GM12878 (cell line): ENCODE measurements around the gene NUDT16L1. TPM values are rescaled to one million over a fixed set of nuclear protein-coding genes. Genes with fewer than 3 reads are reported as not detected.

Source experiments
- ATAC-seq: fragments of 200-7000 bp; cut with Tn5 transposase; 3 replicates; pipeline ENCODE4 v1.9.1; 2020; ENCODE audit warnings: mild to moderate bottlenecking, moderate library complexity
- BruUV-seq: library from RNA; stranded (reverse); fragments of 400-500 nt; replicated peaks from 2 replicates; lab custom pipeline; 2021; lab: Mats Ljungman, UMichigan
- CTCF ChIA-PET: fragments of 300-600 bp; sonication (Branson Sonifier 250); formaldehyde crosslinking; extraction: SDS; loops from one replicate; lab custom pipeline; 2021; ENCODE audit warnings: inconsistent platforms; lab: Yijun Ruan, JAX
- POLR2A ChIA-PET: fragments of 350-600 bp; formaldehyde crosslinking; extraction: SDS; loops from one replicate; lab custom pipeline; 2021; ENCODE audit warnings: inconsistent platforms; lab: Charles Lee
- RAD21 ChIA-PET: fragments of 300-600 bp; sonication (Branson Sonifier 250); formaldehyde crosslinking; loops from one replicate; lab custom pipeline; 2023; ENCODE audit warnings: antibody characterized with exemption; ENCODE audit not compliant: unreplicated experiment; lab: Charles Lee
- SMC1A ChIA-PET: fragments of 300-600 bp; sonication (Branson Sonifier 250); formaldehyde crosslinking; loops from one replicate; lab custom pipeline; 2023; ENCODE audit not compliant: unreplicated experiment, uncharacterized antibody; lab: Charles Lee
- DNase-seq: peaks from one replicate; pipeline ENCODE4 v3.0.0-alpha.2; 2011; ENCODE audit warnings: low read depth, low spot score
- FAIRE-seq: peaks from 3 replicates; lab custom pipeline; 2011; peaks lifted over from hg19 to GRCh38; lab: Jason Lieb, UNC
- H2AFZ ChIP-seq: 2 replicates; pipeline ENCODE4 v1.6.0; 2011; ENCODE audit warnings: low read depth, low read length, control low read depth; ENCODE audit not compliant: control insufficient read depth
- H3K27ac ChIP-seq: 2 replicates; pipeline ENCODE4 v1.5.1; 2011; ENCODE audit warnings: control low read depth; ENCODE audit not compliant: control insufficient read depth, insufficient read depth
- H3K27me3 ChIP-seq, 2 experiments: replicated peaks in 1 of 2; 2 replicates each; pipeline versions ENCODE4 v1.6.0 to v1.6.1; 2011; ENCODE audit warnings: low read length in 1 of 2; ENCODE audit not compliant: control insufficient read depth in 2 of 2, insufficient read depth in 2 of 2
- H3K36me3 ChIP-seq, 2 experiments: 2 replicates each; pipeline ENCODE4 v1.5.1; 2011; ENCODE audit warnings: low read length in 1 of 2; ENCODE audit not compliant: control insufficient read depth in 2 of 2, insufficient read depth in 2 of 2
- H3K4me1 ChIP-seq: 2 replicates; pipeline ENCODE4 v1.6.1; 2011; ENCODE audit warnings: mild to moderate bottlenecking, low read length, moderate library complexity, mixed read lengths; ENCODE audit not compliant: control insufficient read depth, insufficient read depth
- H3K4me2 ChIP-seq: 2 replicates; pipeline ENCODE4 v1.6.0; 2011; ENCODE audit warnings: control low read depth; ENCODE audit not compliant: control insufficient read depth, insufficient read depth
- H3K4me3 ChIP-seq: fragments of 200-600 bp; sonication (generic); 2 replicates; pipeline ENCODE4 v1.5.1; 2016
- H3K79me2 ChIP-seq: 2 replicates; pipeline ENCODE4 v1.6.0; 2011; ENCODE audit warnings: low read length; ENCODE audit not compliant: control insufficient read depth, insufficient read depth
- H3K9ac ChIP-seq: 2 replicates; pipeline ENCODE4 v1.8.0; 2011; ENCODE audit warnings: low read length, control low read depth, mixed read lengths; ENCODE audit not compliant: control insufficient read depth, insufficient read depth
- H3K9me3 ChIP-seq: replicated peaks from 3 replicates; pipeline ENCODE4 v1.5.1; 2011; ENCODE audit warnings: mild to moderate bottlenecking, low read length; ENCODE audit not compliant: control insufficient read depth, insufficient read depth
- H4K20me1 ChIP-seq: 2 replicates; pipeline ENCODE4 v1.6.0; 2011; ENCODE audit not compliant: control insufficient read depth, insufficient read depth
- BACH1 ChIP-seq: fragments of 450-650 bp; IDR thresholded peaks from 2 replicates; pipeline ENCODE4 v1.6.1; 2017; ENCODE audit warnings: mild to moderate bottlenecking, borderline replicate concordance
- CBX5 ChIP-seq: sonication (generic); IDR thresholded peaks from 2 replicates; pipeline ENCODE4 v1.6.1; 2016; ENCODE audit warnings: low read depth, moderate library complexity, mild to moderate bottlenecking, inconsistent platforms
- E2F8 ChIP-seq: fragments of 450-650 bp; IDR thresholded peaks from 2 replicates; pipeline ENCODE4 v1.6.1; 2018; ENCODE audit warnings: mild to moderate bottlenecking, low read depth, moderate library complexity; ENCODE audit not compliant: partially characterized antibody
- E4F1 ChIP-seq: fragments of 450-650 bp; IDR thresholded peaks from 2 replicates; pipeline ENCODE4 v1.6.1; 2018; ENCODE audit warnings: borderline replicate concordance, mild to moderate bottlenecking; ENCODE audit not compliant: partially characterized antibody
- HCFC1 ChIP-seq: fragments of 150-350 bp; IDR thresholded peaks from 2 replicates; pipeline ENCODE4 v1.6.1; 2014; ENCODE audit warnings: low read length
- MYB ChIP-seq: fragments of 150-350 bp; IDR thresholded peaks from 2 replicates; pipeline ENCODE4 v1.6.1; 2014; ENCODE audit warnings: mild to moderate bottlenecking, low read depth, low read length, borderline replicate concordance
- POLR2A ChIP-seq: IDR thresholded peaks from 2 replicates; pipeline ENCODE4 v1.6.1; 2011; ENCODE audit warnings: low read depth, mild to moderate bottlenecking, low read length
- SRF ChIP-seq, 2 experiments: IDR thresholded peaks; 2 replicates each; pipeline ENCODE4 v1.6.1; 2011; ENCODE audit warnings: low read depth in 2 of 2, low read length in 2 of 2, mild to moderate bottlenecking in 1 of 2, moderate library complexity in 1 of 2
- ZNF687 ChIP-seq: fragments of 450-650 bp; IDR thresholded peaks from 2 replicates; pipeline ENCODE4 v1.6.1; 2017; ENCODE audit warnings: mild to moderate bottlenecking, moderate library complexity
- WGBS: methylation state at CpG from one replicate; pipeline ENCODE4 v1.1.6; 2016; ENCODE audit warnings: low lambda C conversion rate; ENCODE audit not compliant: insufficient replicate concordance, insufficient coverage; ENCODE audit errors: missing lambda C conversion rate; 5-methylcytosine and 5-hydroxymethylcytosine counted together
- in situ Hi-C: fragments of 300-500 bp; cut with MboI; formaldehyde crosslinking; loops from 9 replicates; pipeline ENCODE4 v1.14.3; 2018; ENCODE audit warnings: mixed read lengths
- intact Hi-C: fragments of 100-400 bp; cut with micrococcal nuclease; formaldehyde crosslinking; loops from one replicate; pipeline ENCODE4 v1.14.2; 2022; ENCODE audit not compliant: unreplicated experiment
- polyA plus RNA-seq, 11 experiments: library from polyadenylated mRNA; depleted of rRNA in 4 of 11; unstranded in 6 of 11; stranded (reverse) in 5 of 11; fragments of >200 nt; fragmentation: Nextera tagmentation in 4 of 11; fragmentation: Illumina TruSeq in 1 of 11; extraction: Ambion mirVana in 4 of 11; extraction: Trizol in 1 of 11; gene quantifications; 1 replicate in 1 of 11; 2 replicates in 10 of 11; pipeline versions ENCODE4 v1.2.1 to v1.2.3, GENCODE V29; 2011 to 2016; ENCODE audit warnings: inconsistent platforms in 2 of 11, missing spikeins in 2 of 11, low read depth in 1 of 11
- total RNA-seq, 4 experiments: library from RNA; depleted of rRNA in 3 of 4; stranded (reverse); fragments of >200 nt in 3 of 4; fragmentation: Illumina TruSeq in 1 of 4; extraction: Trizol in 1 of 4; gene quantifications; 2 replicates each; pipeline versions ENCODE4 v1.2.1 to v1.2.3, GENCODE V29; 2013 to 2021

NUDT16L1 gene
- total and polyA plus RNA-seq, 10 of the 15 experiments (the other 5 are each of a cell fraction or from before 2014, with no cell fraction given) = 1.4 to 77.7 (median 28.9) TPM

- Histone ChIP-seq H3K4me1 (peaks cover 7% of the 10 kb centered on the region), H3K27me3 (no peaks in the 10 kb centered on the region), H4K20me1 (no peaks in the 10 kb centered on the region), H3K79me2 (no peaks in the 10 kb centered on the region), H3K4me3 (no peak overlapping the region), H3K27ac (no peak overlapping the region), H2AFZ (no peak overlapping the region), H3K4me2 (no peak overlapping the region), H3K36me3 (peaks cover 0 to 20% of the 10 kb centered on the region in 2 experiments; a peak in 3 of 4 replicates), H3K9me3 (no peaks in the 10 kb centered on the region), H3K9ac (no peak overlapping the region)
- CTCF ChIA-PET = no interaction called here
- in situ Hi-C loops (no loop called here), intact Hi-C loops (no loop called here)
- TF ChIP-seq SRF (IDR thresholded peaks at IDR 0.05; ENCODE audit: low read depth in 2 of 2, low read length in 2 of 2) (no peak), ZNF687 (no peak), BACH1 (no peak), CBX5 (no peak), E2F8 (no peak), MYB (no peak), E4F1 (no peak), POLR2A (peak; percentile 27; the same call in 1 of the 2 replicates), HCFC1 (no peak)
- DNase-seq (no peak), FAIRE-seq (no peak), ATAC-seq (no peak)
- WGBS = 95% methylated on average over 39 of the region's 39 CpGs
- RAD21 ChIA-PET = no interaction called here
- POLR2A ChIA-PET = no interaction called here
- BruUV-seq = no TSS peak
- SMC1A ChIA-PET = no interaction called here
Measured at GRCh38 chr16:4687946-4688673, 5.3 kb upstream of the NUDT16L1 start.
